Fibroblast of lung (primary cell): ENCODE data around the gene CD6.

Experiments
- CTCF ChIP-seq, 2 donors: IDR thresholded peaks in 1 of 2; conservative IDR thresholded peaks in 1 of 2; 1 replicate in 1 of 2; 2 replicates in 1 of 2; pipeline ENCODE4 v1.5.1; 2011 to 2012; ENCODE audit warnings: low read length in 2 of 2, control low read depth in 1 of 2, inconsistent platforms in 1 of 2, low read depth in 1 of 2, mild to moderate bottlenecking in 1 of 2
- EZH2 ChIP-seq: IDR thresholded peaks from 2 replicates; pipeline ENCODE4 v1.5.1; 2012; ENCODE audit warnings: low read length, control low read depth, mild to moderate bottlenecking; ENCODE audit errors: missing control alignments

- TF ChIP-seq CTCF (conservative IDR thresholded peaks at IDR 0.05 in 1 of 2, IDR thresholded peaks at IDR 0.05 in 1 of 2; ENCODE audit: low read depth in 1 of 2, low read length in 2 of 2): no peak
- peak; percentile 73 for TF ChIP-seq EZH2
Observed at GRCh38 chr11:60924906-60925853, 46.3 kb upstream of the CD6 start.
